ENCODE data around the gene RUNX1.

RUNX1 gene

GRCh38 chr21:35035581-35035980 lies 13.5 kb downstream of the RUNX1 start:
- no peak for DNase-seq (ENCODE audit: low read depth)
- H3K4me3 ChIP-seq (ENCODE audit: control insufficient read depth, low read depth, low read length): no peak overlapping the region
- TF ChIP-seq, protein P1, sequence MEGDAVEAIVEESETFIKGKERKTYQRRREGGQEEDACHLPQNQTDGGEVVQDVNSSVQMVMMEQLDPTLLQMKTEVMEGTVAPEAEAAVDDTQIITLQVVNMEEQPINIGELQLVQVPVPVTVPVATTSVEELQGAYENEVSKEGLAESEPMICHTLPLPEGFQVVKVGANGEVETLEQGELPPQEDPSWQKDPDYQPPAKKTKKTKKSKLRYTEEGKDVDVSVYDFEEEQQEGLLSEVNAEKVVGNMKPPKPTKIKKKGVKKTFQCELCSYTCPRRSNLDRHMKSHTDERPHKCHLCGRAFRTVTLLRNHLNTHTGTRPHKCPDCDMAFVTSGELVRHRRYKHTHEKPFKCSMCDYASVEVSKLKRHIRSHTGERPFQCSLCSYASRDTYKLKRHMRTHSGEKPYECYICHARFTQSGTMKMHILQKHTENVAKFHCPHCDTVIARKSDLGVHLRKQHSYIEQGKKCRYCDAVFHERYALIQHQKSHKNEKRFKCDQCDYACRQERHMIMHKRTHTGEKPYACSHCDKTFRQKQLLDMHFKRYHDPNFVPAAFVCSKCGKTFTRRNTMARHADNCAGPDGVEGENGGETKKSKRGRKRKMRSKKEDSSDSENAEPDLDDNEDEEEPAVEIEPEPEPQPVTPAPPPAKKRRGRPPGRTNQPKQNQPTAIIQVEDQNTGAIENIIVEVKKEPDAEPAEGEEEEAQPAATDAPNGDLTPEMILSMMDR (IDR thresholded peaks at IDR 0.05; ENCODE audit: control insufficient read depth, insufficient read depth, low read depth, low read length, missing control alignments): no peak

- TF ChIP-seq, protein P1 (IDR thresholded peaks at IDR 0.05; ENCODE audit: control insufficient read depth, insufficient read depth, low read depth, low read length, missing control alignments): no peak
- no peak overlapping the region for H3K4me3 ChIP-seq (ENCODE audit: control insufficient read depth, low read depth, low read length)
- DNase-seq (ENCODE audit: low read depth): no peak
These were observed 14.0 kb downstream of the RUNX1 start for GRCh38 chr21:35035116-35035515.

DNA sequence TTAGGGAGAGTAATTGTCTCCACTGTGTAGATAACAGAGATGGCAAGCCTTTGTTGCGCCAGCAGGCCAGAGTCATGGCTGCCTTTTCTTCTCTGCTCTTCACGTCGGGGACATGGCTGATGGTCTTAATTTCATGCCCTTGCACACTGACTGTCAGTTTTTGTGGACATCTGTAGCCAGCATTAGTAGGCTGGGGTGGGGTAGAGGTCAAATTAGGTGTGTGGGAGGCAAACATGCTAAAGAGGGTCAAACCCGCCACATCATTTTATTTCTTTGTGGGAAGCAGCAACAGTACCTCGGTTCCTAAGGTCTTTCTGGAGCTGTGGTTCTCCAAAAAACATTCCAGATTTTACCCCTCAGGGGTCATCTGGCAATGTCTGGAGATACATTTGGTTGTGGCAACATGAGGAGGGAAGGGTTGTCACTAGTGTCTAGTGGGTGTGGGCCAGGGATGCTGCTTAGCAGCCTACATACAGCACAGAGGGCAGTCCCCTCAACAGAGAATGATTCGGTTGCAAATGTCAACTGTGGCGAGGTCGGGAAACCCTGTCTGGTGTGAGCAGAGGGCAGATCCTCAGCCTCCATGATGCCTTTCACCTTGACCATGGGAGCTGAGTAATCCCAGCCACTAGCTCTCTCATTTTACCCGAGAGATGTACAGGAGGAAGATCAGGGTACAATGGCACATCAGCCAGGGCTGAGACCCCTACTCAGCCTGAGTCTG lies 14.7 kb downstream of the RUNX1 start:
- TF ChIP-seq, protein P1 (IDR thresholded peaks at IDR 0.05; ENCODE audit: control insufficient read depth, insufficient read depth, low read depth, low read length, missing control alignments): no peak
- no peak for DNase-seq (ENCODE audit: low read depth)
- no peak overlapping the region for H3K4me3 ChIP-seq (ENCODE audit: control insufficient read depth, low read depth, low read length)

DNA sequence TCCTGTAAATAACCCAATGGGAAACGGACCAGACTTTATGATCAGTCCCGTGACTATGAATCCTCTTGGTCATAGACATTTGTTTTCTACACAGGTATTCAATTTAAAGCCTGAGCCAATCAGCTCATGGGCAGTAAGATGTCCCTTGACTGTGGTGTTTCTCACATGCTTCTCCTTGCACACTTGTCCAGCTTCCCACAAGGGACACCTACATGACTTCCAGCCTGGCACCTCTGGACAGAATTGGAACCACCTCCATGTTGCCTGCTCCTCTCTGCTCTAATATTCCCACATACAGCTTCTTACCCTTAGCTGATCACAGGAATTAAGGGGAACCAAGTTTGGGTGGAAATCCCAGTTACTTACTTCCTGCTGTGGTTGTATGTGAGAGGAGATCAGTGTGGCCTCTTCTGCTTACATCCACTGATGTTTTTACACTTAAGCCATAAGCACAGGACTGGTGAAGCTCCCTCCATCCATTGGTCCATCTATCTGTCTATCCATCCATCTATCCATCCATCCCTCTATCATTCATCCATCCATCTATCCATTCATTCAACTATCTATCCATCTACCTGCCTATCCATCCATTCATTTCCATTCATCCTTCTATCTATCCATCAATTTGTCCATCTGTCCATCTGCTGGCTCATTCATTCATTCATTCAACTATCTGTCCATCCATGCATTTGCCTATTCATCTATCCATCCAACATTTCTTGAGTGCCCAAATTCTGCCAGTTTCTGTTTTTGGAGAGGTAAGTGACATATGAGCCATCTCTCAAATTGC lies 16.4 kb downstream of the RUNX1 start:
- no peak overlapping the region for H3K4me3 ChIP-seq (ENCODE audit: control insufficient read depth, low read depth, low read length)
- TF ChIP-seq, protein P1 (IDR thresholded peaks at IDR 0.05; ENCODE audit: control insufficient read depth, insufficient read depth, low read depth, low read length, missing control alignments): no peak
- no peak for DNase-seq (ENCODE audit: low read depth)

DNA sequence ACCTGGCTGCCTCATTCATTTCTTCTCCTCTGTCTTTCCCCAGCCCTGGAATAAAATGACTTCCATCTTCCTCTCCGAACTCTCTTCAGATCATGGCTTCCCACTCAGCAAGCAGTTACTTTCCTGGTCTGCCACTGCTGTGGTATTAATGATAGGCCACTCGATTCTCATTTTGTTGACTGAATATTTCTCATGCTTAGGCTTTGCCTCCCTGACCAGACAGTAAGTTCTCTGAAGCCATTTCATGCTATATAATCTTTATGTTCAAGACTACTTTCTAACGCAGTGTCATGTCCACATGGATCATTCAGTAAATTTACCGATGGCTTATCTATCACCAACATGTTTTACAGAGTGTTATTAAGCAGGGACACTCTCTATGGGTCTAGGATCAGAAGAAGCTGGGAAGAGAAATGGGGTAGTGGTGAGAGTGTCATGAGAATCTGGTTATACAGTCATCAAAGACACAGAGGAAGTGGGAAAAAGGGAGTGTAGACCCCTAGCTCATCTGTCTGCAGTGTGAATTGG lies 20.6 kb downstream of the RUNX1 start:
- TF ChIP-seq, protein P1 (IDR thresholded peaks at IDR 0.05; ENCODE audit: control insufficient read depth, insufficient read depth, low read depth, low read length, missing control alignments): no peak
- no peak for DNase-seq (ENCODE audit: low read depth)
- no peak overlapping the region for H3K4me3 ChIP-seq (ENCODE audit: control insufficient read depth, low read depth, low read length)

DNA sequence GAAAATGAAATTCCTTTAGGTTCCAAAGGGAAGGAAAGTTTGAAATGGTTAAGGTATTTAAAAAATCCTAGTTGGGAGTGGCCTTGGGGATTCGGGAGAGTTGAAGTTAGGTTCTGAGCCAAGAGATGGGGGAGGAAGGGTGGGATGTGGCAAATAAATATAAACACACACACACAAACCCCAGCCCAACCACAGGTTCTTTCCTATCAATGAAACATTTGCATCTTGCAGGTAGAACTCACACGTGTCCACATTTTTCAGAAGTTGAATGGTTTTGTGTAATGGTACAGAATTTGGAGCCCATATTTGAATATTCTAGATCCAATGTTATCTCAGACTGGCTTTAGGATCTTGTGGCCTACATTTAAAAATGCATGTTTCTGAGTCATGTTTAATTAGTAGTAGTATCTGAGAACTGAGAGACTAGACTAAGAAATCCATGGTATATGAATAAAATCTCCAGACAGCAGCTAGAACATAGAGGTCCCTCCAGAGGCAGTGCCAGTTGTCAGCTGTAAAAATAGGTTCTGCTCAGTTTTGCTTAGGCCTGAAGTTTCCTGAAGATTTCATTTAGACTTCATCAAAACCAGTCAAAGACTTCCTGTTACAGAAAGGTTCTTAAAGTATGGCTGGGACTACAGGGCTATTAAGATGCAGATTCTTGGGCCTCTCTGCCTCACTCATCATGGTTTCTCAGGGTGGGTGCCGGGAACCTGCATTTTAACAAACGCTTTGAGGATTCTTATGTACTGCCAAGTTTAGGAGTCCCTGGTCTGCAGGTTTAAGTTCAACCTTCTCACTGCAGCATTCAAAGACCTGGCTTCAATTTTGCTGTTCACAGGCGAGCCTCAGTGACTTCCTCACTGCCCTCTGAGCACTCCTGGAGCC lies 21.3 kb downstream of the RUNX1 start:
- DNase-seq (ENCODE audit: low read depth): no peak
- no peak overlapping the region for H3K4me3 ChIP-seq (ENCODE audit: control insufficient read depth, low read depth, low read length)
- TF ChIP-seq, protein P1 (IDR thresholded peaks at IDR 0.05; ENCODE audit: control insufficient read depth, insufficient read depth, low read depth, low read length, missing control alignments): no peak

Data from AG09309 (cell line).